ENCODE measurements around the gene RXRB. TPM values are rescaled to one million over a fixed set of nuclear protein-coding genes. Genes with fewer than 3 reads are reported as not detected.

RXRB gene
- 18.4 to 21.6 TPM (median 20.6 TPM) in 5 replicates for total RNA-seq (2022; extraction: Qiagen RNA extraction)

GRCh38 chr6:33200219-33201146, at the start of gene RXRB, which contains the start of gene SLC39A7:
TSS of gene RXRB (minus strand) at chr6:33200665. CDS start at chr6:33200476, 189 bp downstream.
TSS of gene SLC39A7 (plus strand) at chr6:33200867. CDS start at chr6:33201246, 379 bp downstream.

DNA sequence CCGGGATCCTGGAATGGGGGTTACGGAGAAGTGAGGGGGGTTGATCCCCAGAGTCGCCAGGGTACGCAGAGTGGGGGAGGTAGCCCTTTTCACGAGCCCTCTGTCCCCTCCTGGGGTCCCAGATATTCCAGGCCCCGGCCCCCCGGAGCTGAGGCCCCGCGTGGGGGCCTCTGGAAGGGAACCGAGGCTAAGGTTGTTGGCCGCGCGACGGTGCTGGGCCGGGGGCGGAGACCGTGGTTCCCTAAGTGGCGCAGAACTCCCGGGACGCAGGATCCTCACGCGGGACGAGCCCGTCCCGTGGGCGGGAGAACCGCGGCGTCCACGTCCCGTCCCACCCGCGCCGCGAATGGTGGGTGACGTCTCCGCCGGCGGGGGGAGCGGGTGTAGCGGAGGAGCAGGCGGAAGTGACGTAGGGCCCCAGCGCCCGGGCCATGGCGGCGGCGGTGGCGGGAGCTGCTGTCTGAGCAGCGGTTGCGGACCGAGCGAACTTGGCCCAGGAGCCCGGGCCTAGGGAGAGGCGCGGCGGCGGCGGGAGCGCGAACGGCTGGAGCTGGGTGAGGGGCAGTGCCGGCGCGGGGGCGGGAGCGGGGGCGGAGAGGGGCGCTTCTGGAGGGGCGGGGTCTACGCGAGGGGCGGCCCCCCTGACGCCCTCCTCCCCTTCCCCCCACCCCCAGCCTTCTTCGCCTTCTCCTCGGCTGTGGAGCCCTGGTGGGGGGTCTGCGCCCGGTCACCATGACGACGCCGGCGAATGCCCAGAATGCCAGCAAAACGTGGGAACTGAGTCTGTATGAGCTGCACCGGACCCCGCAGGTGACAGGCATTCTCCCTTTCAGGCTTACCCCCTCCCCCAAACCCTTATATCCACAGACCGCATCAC, 7.9 kb upstream of the RXRB start, which contains the start of gene RING1:
TSS of gene RING1 (plus strand) at position 410 of the 877 bp plus-strand sequence. CDS start at position 733, 323 bp downstream.

DNA sequence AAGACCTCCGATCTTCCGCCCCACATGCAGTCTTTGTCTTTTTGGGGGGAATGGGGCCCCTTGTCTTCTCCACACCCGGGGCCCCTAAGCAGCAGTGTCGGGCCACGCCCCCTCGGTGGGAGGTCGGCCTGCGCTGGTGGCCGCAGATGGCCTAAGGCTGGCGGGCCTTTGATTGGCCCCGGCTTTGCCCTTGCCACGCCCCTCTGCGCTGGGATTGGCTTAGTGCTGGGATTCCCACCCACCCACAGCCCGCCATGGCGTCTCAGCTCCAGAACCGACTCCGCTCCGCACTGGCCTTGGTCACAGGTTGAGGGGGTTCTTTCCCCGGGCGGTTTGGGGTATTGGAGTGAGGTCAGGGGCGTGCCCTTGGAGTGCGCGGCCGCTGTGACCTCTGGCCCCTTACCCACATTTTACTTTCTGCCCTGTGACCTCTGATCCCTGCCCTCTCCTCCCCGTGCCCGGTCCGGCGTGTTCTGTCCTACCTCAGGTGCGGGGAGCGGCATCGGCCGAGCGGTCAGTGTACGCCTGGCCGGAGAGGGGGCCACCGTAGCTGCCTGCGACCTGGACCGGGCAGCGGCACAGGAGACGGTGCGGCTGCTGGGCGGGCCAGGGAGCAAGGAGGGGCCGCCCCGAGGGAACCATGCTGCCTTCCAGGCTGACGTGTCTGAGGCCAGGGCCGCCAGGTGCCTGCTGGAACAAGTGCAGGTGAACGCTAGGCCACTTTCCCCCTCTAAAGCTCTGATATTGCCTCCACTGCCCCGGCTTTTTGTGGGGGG, 4.1 kb upstream of the RXRB start, which contains the start of gene HSD17B8:
TSS of gene HSD17B8 (plus strand) at position 241 of the 776 bp plus-strand sequence. CDS start at position 255, 14 bp downstream.

GRCh38 chr6:33192105-33192646, 8.3 kb downstream of the RXRB start, which contains the start of gene COL11A2:
TSS of gene COL11A2 (minus strand) at chr6:33192467. CDS start at chr6:33192240, 227 bp downstream.

Other genes with a start within 250 kb of the RXRB start
- gene HLA-DMA, start 247.6 kb downstream of the RXRB start, total RNA-seq (2022; extraction: Qiagen RNA extraction), result 3.2 to 3.9 TPM (median 3.3 TPM) in 5 replicates
- 108 to 139 TPM (median 123 TPM) in 5 replicates for gene BRD2, start 232.1 kb downstream of the RXRB start, total RNA-seq (2022; extraction: Qiagen RNA extraction)
- gene HLA-DOA, start 191.1 kb downstream of the RXRB start, total RNA-seq (2022; extraction: Qiagen RNA extraction), result 0.06 TPM in 1 of 5 replicates, not detected in the others
- gene HLA-DPA1, start 127.0 kb downstream of the RXRB start, total RNA-seq (2022; extraction: Qiagen RNA extraction), result 0.08 to 0.25 TPM in 2 of 5 replicates, not detected in the others
- gene HLA-DPB1, start 124.7 kb downstream of the RXRB start, total RNA-seq (2022; extraction: Qiagen RNA extraction), result 0.05 TPM in 1 of 5 replicates, not detected in the others
- 0.52 to 0.93 TPM (median 0.73 TPM) in 5 replicates for gene COL11A2, start 8.2 kb downstream of the RXRB start, total RNA-seq (2022; extraction: Qiagen RNA extraction)
- 98.2 to 128 TPM (median 107 TPM) in 5 replicates for gene SLC39A7, start 202 bp upstream of the RXRB start, total RNA-seq (2022; extraction: Qiagen RNA extraction)
- 12.2 to 16.7 TPM (median 14.9 TPM) in 5 replicates for gene HSD17B8, start 4.0 kb upstream of the RXRB start, total RNA-seq (2022; extraction: Qiagen RNA extraction)
- gene RING1, start 7.8 kb upstream of the RXRB start, total RNA-seq (2022; extraction: Qiagen RNA extraction), result 20.3 to 25.5 TPM (median 23.6 TPM) in 5 replicates
- gene VPS52, start 71.2 kb upstream of the RXRB start, total RNA-seq (2022; extraction: Qiagen RNA extraction), result 16.0 to 19.1 TPM (median 17.0 TPM) in 5 replicates
- 2,510 to 2,725 TPM (median 2,552 TPM) in 5 replicates for gene RPS18, start 71.4 kb upstream of the RXRB start, total RNA-seq (2022; extraction: Qiagen RNA extraction)
- gene B3GALT4, start 76.5 kb upstream of the RXRB start, total RNA-seq (2022; extraction: Qiagen RNA extraction), result 0.56 to 1.2 TPM (median 0.95 TPM) in 5 replicates
- 48.8 to 53.2 TPM (median 50.6 TPM) in 5 replicates for gene WDR46, start 88.6 kb upstream of the RXRB start, total RNA-seq (2022; extraction: Qiagen RNA extraction)
- gene PFDN6, start 88.9 kb upstream of the RXRB start, total RNA-seq (2022; extraction: Qiagen RNA extraction), result 95.0 to 118 TPM (median 104 TPM) in 5 replicates
- gene RGL2, start 98.3 kb upstream of the RXRB start, total RNA-seq (2022; extraction: Qiagen RNA extraction), result 11.7 to 14.0 TPM (median 13.1 TPM) in 5 replicates
- 35.1 to 42.4 TPM (median 36.9 TPM) in 5 replicates for gene TAPBP, start 113.4 kb upstream of the RXRB start, total RNA-seq (2022; extraction: Qiagen RNA extraction)
- 2.4 to 3.4 TPM (median 3.3 TPM) in 5 replicates for gene ZBTB22, start 117.1 kb upstream of the RXRB start, total RNA-seq (2022; extraction: Qiagen RNA extraction)
- 34.5 to 41.5 TPM (median 34.7 TPM) in 5 replicates for gene DAXX, start 122.3 kb upstream of the RXRB start, total RNA-seq (2022; extraction: Qiagen RNA extraction)
- 42.3 to 45.8 TPM (median 44.0 TPM) in 5 replicates for gene KIFC1, start 191.2 kb upstream of the RXRB start, total RNA-seq (2022; extraction: Qiagen RNA extraction)
- gene PHF1, start 210.3 kb upstream of the RXRB start, total RNA-seq (2022; extraction: Qiagen RNA extraction), result 14.2 to 18.0 TPM (median 15.3 TPM) in 5 replicates
- 167 to 226 TPM (median 199 TPM) in 5 replicates for gene CUTA, start 217.4 kb upstream of the RXRB start, total RNA-seq (2022; extraction: Qiagen RNA extraction)
- gene SYNGAP1, start 219.4 kb upstream of the RXRB start, total RNA-seq (2022; extraction: Qiagen RNA extraction), result 3.1 to 4.8 TPM (median 4.4 TPM) in 5 replicates

Measured in A549 treated with Hydrocortisone at 1 μM for 4 hours (cell line).